GM19240 (cell line): ENCODE data around the gene TAF11L13.
"Not testable (repeated sequence)": the region's sequence is repeated elsewhere in the genome, so short reads cannot be mapped to it uniquely, and the experiment has no call there.

Source experiments
- DNase-seq: peaks from one replicate; pipeline ENCODE4 v3.0.0; 2011; ENCODE audit warnings: low spot score; ENCODE audit not compliant: insufficient read length

TAF11L13 gene

GRCh38 chr5:17631788-17632187, at the start of gene TAF11L13:
Gene TAF11L13 (plus strand): TSS chr5:17632088.
- not testable (repeated sequence) for DNase-seq

DNA sequence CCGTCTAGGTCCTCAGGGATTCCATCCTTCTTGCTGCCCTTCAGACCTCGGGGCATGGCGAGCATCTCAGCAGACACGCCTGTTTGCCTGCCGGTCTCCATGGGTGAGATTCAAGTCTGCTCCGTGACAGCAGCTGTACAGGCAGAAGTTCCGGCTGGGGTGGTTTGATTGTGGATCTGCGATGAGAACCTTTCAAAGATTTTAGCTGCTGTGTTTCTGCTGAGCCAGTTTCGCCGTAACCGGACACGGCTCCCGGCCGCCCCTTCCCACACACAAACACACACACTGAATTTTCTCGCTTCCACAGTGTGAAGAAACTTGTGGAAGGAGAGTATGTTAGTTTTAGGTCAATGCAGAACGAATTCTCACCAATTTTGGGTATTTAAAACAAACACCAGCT, 46.2 kb upstream of the TAF11L13 start, which contains the start of gene TAF11L7:
TSS of gene TAF11L7 (minus strand) at position 101 of the 400 bp plus-strand sequence.
- not testable (repeated sequence) for DNase-seq

- not testable (repeated sequence) for DNase-seq
Measured at GRCh38 chr5:17590860-17591259, 41.0 kb upstream of the TAF11L13 start, which contains the start of gene TAF11L8. Gene TAF11L8 (minus strand): TSS chr5:17590960.

GRCh38 chr5:17594255-17594654, 37.6 kb upstream of the TAF11L13 start, which contains the start of gene TAF11L9:
Gene TAF11L9 (minus strand): TSS chr5:17594394.
- not testable (repeated sequence) for DNase-seq

GRCh38 chr5:17597728-17598127, 34.2 kb upstream of the TAF11L13 start, which contains the start of gene TAF11L10:
Gene TAF11L10 (minus strand): TSS chr5:17597828.
- DNase-seq, result not testable (repeated sequence)

DNA sequence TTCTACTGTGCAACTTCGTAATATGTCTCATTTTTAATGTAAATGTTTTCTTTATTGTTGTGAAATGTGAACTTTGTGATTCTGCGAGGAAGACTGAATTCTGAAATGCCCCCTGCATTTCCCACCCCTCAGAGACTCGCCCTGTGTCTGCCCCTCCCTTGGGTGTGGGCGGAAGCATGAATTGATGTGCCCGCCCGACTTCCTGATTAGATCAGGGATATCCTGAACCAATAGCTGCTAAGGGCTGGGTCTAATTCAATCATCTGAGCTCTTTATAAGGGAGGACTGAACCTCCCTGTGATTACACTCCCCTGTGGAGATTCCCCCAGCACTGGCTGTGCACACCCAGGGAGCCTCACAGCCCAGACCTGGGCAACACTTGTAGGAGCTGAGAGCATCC, 28.0 kb upstream of the TAF11L13 start, which contains the start of gene TAF11L11:
TSS of gene TAF11L11 (plus strand) at position 304 of the 400 bp plus-strand sequence.
- not testable (repeated sequence) for DNase-seq

- DNase-seq, result no peak
Measured at GRCh38 chr5:17604951-17605350, 26.9 kb upstream of the TAF11L13 start.

DNA sequence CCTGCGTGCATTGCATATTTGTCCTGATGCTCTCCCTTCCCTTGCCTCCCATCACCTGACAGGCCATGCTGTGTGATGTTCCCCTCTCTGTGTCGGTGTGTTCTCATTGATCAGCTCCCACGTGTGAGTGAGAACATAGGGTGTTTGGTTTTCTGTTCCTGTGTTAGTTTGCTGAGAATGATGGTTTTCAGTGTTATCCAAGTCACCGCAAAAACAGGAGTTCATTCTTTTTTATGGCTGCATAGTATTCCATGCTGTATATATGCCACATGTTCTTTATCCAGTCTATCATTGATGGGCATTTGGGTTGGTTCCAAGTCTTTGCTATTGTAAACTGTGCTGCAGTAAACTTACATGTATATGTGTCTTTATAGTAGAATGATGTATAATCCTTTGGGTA, 24.4 kb upstream of the TAF11L13 start:
- DNase-seq, result not testable (repeated sequence)

DNA sequence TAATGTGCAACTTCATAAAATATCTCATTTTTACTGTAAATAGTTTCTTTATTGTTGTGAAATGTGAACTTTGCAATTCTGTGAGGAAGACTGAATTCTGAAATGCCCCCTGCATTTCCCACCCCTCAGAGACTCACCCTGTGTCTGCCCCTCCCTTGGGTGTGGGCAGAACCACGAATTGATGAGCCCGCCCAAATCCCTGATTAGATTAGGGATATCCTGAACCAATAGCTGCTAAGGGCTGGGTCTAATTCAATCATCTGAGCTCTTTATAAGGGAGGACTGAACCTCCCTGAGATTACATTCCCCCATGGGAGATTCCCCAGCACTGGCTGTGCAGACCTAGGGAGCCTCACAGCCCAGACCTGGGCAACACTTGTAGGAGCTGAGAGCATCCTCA, 21.8 kb upstream of the TAF11L13 start, which contains the start of gene TAF11L12:
TSS of gene TAF11L12 (plus strand) at position 301 of the 400 bp plus-strand sequence.
- not testable (repeated sequence) for DNase-seq

GRCh38 chr5:17614872-17615605, 16.8 kb upstream of the TAF11L13 start:
- DNase-seq, result no peak

- no peak for DNase-seq
Measured at GRCh38 chr5:17619354-17619753, 12.5 kb upstream of the TAF11L13 start.

DNA sequence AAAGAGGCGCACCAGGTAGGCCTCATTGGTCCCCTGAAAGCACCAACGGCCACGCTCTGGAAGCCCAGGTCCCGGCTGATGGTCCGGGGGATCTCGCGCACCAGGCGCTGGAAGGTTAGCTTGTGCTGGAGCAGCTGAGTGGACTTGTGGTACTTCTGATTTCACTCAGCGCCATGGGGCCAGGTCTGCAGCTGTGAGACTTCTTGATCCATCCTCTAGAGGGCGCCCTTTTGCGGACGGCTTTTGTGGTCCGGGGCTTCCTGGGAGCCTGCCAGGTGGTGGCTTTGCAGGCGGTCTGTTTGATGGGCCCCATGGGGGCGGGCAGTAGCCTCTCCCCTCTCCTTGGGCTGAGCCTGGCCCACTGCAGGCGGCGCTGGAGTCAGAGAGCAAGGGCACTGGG, 11.3 kb upstream of the TAF11L13 start:
- DNase-seq, result no peak

DNA sequence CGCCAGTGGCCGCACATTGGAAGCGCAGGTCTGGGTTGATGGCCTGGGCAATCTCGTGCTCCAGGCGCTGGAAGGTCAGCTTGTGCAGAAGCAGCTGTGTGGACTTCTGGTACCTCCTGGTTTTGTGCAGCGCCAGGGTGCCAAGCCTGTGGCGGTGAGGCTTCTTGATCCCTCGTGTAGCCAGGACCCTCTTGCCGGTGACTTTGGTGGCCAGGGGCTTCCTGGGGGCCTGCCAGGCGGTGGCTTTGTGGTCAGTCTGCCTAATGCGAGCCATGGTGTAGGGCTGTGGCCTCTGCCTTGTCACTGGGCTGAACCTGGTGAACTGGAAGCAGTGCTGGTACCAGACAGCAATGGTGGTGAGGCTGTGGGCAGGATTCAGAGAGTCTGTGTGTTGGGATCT, 6.2 kb upstream of the TAF11L13 start:
- DNase-seq, result no peak

DNA sequence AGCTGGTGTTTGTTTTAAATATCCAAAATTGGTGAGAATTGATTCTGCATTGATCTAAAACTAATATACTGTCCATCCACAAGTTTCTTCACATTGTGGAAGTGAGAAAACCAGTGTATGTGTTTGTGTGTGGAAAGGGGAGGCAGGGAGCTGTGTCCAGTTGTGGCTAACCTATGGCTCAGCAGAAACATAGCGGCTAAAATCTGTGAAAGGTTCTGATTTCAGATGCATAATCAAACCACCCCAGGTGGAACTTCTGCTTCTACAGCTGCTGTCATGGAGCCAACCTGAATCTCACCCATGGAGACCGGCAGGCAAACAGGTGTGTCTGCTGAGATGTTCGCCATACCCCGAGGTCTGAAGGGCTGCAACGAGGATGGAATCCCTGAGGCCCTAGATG, 2.3 kb downstream of the TAF11L13 start, which contains the start of gene TAF11L14:
TSS of gene TAF11L14 (plus strand) at position 301 of the 400 bp plus-strand sequence.
- DNase-seq, result no peak

GRCh38 chr5:17649232-17649631, 17.3 kb downstream of the TAF11L13 start:
- not testable (repeated sequence) for DNase-seq

DNA sequence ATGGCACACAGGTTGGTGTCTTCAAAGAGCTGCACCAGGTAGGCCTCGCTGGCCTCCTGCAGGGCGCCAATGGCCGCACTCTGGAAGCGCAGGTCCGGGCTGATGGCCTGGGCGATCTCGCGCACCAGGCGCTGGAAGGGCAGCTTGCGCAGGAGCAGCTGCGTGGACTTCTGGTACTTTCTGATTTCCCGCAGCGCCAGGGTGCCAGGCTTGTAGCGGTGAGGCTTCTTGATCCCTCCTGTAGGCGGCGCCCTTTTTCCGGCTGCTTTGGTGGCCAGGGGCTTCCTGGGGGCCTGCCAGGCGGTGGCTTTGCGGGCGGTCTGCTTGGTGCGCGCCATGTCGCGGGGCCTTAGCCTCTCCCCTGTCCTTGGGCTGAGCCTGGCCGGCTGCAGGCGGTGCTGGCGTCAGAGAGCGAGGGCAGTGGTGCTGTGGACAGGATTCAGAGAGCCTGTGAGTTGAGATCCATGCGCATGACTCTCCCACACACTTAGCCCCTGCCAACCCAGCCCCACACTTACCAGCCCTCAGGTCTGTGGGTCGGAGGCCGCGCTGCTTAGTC, 23.4 kb downstream of the TAF11L13 start:
- DNase-seq, result not testable (repeated sequence)

DNA sequence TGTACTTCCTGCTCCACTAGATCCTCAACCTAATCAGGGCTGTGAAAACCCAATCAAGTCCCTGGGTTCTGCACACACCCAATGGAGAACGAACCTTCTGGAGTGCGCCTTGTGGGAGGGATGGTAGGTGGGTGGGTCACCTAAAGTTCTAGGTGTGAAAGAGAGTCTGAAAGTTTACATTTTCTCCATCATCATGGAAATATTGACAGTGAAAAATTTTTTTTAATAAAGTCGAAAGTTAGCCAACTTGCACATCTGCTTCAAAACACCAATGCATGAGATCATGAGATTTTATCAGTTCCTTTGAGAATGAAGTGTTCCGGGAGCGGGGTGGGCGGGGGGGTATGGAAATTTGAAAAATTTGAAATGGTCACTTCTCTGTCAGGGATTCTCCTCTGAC, 24.0 kb downstream of the TAF11L13 start:
- no peak for DNase-seq

DNA sequence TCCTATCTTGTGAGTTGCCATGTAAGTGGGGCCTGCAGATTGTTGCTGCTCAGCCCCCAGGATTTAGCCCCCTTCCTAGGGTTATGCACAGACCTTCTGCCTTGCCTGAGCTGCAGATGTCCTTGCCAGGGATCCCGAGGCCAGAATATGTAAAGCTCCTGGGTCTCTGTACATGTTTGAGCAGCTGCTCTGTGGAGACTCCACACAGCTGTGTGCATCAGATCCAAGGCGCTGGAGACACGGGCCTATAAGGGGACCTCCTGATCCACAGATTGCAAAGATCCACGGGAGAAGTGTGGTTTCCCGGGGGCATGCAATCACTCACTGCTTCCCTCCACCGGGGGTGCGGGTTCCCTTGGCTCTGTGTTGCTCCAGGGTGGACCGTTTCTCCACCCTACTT, 31.3 kb downstream of the TAF11L13 start:
- no peak for DNase-seq

DNA sequence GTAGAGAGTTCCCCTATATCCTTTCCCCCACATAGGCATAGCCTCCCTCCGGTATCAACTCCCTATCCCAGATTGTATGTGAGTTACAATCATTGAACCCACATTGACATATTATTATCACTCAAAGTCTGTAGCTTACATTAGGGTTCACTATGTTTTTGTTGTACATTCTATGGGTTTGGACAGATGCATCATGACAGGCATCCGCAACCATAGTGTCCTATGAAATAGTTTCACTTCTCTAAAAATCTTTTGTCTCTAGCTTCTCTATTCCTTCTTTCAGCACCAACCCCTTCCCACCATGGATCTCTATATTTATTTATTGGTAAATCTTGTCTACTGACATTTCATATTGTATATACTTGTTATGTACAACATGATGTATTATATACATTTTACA, 33.9 kb downstream of the TAF11L13 start:
- DNase-seq, result no peak

DNA sequence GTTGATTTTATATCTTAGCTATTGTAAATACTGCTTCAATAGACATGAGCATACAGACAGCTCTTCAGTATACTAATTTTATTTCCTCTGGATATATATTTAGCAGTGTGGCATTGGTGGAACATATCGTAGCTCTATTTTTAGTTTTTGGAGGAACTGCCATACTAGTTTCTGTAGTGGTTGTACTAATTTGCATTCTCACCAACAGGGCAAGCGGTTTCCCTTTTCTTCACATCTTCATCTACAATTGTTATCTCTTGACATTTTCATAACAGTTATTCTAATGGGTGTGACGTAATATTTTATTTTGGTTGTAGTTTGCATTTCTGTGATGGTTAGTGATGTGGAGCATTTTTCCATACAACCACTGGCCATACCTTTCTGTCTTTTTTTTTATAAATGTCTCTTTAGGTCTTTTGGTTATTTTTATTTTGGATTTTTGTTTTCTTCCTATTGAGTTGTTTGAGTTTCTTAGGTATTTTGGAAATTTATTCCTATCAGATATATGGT, 34.9 kb downstream of the TAF11L13 start:
- no peak for DNase-seq

GRCh38 chr5:17670353-17670752, 38.5 kb downstream of the TAF11L13 start:
- no peak for DNase-seq

DNA sequence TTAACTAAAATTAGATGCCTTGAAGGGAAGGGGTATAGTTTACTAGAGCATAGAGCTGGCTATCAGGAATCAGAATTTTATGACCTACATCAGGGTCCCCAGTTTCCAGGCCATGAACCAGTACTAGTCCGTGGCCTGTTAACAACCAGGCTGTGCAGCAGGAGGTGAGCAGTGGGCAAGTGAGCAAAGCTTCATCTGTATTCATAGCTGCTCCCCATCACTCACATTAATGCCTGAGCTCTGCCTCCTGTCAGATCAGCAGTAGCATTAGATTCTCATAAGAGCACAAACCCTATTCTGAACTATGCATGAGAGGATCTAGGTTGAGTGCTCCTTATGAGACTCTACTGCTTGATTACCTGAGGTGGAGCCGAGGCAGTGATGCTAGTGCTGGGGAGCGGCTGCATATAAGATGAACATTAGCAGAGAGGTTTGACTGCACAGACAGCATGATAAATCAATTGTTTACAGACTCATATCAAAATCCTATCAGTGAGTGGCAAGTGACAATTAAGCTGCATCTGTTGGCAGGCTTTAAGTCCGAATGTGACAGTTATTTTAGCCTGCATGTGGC, 47.0 kb downstream of the TAF11L13 start:
- DNase-seq, result no peak
